HG03442 (cell line): ENCODE results near the gene WEE1.
"Not testable (repeated sequence)": the region's sequence is repeated elsewhere in the genome, so short reads cannot be mapped to it uniquely, and the experiment has no call there.

ENCODE experiments used
- ATAC-seq: cut with Tn5 transposase; IDR thresholded peaks from one replicate; pipeline ENCODE4 v1.9.1; 2021; ENCODE audit warnings: mild to moderate bottlenecking, moderate library complexity; ENCODE audit not compliant: unreplicated experiment

WEE1 gene

GRCh38 chr11:9573052-9573774 lies at the start of gene WEE1:
WEE1 (plus strand) TSS chr11:9573670; CDS start chr11:9573934, 264 bp downstream.
- peak; percentile 81 for ATAC-seq

DNA sequence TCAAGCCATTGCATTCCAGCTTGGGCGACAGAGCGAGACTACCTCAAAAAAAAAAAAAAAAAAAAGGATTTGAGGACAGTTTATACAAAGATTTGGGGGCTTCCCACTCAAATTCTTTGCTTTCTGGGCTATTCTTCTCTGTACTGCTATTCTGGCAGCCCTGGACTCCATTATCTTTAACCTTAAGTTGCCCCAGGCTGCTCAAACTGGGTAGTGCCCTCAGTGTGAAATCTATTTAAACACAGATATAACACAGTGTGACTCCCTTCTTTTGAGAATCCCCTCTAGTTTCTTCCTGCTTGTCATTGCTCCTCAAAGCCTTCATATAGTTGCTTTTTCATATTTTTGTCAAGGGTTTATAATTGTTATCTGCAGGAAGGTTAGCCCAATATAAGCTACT lies 49.5 kb upstream of the WEE1 start:
- no peak for ATAC-seq

- no peak for ATAC-seq
These were observed 48.4 kb upstream of the WEE1 start for GRCh38 chr11:9525116-9525515.

DNA sequence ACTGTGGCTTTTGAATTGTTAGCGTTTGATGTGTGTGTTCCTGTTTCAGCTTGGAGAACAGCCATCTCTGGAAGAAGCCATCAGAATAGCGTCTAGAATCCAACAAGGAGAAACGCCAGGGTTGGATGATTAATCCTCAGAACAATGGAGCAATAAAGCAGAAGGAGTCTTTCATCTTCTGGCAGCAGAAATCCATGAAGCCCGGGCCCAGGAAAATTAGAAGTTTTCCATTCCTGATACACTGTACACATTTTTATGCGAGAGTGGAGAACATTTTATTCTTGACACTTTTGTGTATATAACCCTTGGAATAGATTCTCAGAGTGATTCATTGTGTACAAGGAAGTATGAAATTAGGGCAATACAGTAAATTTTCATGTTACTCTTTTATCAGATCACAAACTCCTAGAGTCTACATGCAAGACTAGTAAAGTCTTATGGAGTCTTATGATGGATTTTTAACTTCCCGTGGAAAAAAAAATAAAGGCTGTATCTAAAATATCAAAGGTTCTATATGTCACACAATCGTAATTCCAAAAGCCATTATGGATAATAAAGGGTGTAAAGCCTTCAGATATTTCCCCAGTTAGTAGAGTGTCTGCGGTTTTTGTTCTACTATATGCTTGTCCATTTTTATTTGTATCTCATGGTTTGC lies 45.9 kb upstream of the WEE1 start:
- no peak for ATAC-seq

DNA sequence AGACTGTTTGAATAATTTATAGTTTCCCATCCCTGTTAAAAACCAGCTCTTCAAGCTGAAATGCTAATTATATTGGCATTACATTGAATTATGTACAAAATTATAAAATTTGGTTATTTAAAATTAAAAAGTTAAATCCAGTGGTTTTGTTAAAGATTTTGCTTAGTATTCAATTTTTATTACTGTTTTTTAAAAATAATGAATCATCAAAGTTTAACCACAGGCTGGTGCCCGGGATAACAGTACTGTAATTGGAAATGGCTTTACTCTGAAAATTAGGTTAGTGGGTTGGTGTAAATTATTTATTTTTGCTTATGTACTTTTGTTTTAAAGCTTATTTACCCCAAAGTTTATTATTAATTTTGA lies 45.4 kb upstream of the WEE1 start:
- no peak for ATAC-seq

GRCh38 chr11:9528573-9529333 lies 44.7 kb upstream of the WEE1 start:
- no peak for ATAC-seq

DNA sequence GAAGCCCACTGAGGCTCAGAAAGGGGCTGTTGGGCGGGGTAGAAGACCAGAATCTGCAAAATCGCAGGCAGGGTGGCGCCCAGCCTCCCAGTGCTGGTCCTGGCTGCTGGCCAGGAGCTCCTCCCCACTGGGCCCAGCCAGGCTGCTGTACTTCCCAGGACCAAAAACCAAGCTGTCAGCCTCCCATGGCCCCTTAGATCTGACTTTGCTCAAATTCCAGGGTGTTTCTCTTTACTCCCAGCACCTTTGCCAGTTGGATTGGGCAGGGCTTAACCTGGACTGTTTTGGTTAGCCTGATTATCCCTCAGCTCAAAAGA lies 44.2 kb upstream of the WEE1 start:
- no peak for ATAC-seq

GRCh38 chr11:9530020-9530621 lies 43.3 kb upstream of the WEE1 start:
- ATAC-seq, result no peak

GRCh38 chr11:9530901-9531625 lies 42.4 kb upstream of the WEE1 start:
- ATAC-seq, result no peak

- no peak for ATAC-seq
These were observed 40.4 kb upstream of the WEE1 start for GRCh38 chr11:9533058-9533457.

DNA sequence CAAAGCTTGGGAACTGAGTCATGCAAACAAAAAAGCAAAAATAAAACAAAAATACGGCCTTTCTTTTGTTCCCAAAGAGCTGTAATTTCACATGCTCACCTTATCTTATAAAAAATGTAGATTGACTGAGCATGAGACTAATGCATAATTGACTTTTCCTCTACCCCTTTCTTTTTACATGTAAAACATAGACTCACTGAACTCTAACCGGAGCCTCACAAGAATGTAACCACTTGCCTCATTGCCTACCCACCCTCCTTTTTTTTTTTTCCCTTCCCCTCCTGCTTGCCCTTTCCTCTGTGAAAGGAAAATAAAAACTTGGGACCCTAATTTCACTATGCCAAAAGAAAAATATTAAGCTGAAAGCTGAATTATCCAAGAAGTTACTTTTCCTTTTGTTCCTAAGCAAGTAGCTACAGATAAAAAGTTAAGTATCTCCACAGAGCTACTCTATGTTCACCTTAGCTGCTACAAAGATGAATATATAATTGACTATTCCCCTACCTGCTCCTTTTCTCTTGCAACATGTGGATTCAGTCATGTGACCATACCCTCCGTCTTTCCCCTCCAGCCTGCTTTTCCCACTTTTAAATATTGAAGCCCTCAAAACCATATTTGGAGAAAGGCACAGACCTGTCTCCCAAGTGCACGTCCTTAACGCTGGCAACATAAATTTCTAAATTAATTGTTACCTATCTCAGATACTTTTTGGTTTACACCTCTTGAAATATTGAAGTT lies 39.6 kb upstream of the WEE1 start:
- ATAC-seq, result no peak

- no peak for ATAC-seq
These were observed 38.2 kb upstream of the WEE1 start for GRCh38 chr11:9535189-9535781.

DNA sequence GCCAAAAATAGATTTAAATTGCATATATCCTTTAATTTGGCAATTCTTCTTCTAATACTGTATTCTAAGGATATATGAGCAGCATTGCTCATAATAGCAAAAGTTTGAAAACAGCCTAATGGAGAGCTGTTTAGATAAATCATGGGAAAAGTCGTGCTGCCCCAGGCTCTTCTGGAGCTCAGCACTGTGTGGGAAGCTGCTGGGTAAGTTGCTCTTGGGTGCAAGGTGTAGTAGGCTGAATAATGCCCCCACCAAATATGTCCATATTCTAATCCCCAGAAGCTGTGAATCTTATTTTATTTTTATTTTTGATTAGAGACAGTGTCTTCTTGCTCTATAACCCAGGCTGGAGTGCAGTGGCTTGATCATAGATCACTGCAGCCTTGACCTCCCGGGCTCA lies 34.9 kb upstream of the WEE1 start:
- no peak for ATAC-seq

- not testable (repeated sequence) for ATAC-seq
These were observed 24.3 kb upstream of the WEE1 start for GRCh38 chr11:9549216-9549615.

GRCh38 chr11:9550191-9550628 lies 23.3 kb upstream of the WEE1 start:
- ATAC-seq, result no peak

- no peak for ATAC-seq
These were observed 12.0 kb upstream of the WEE1 start for GRCh38 chr11:9561279-9561982.

DNA sequence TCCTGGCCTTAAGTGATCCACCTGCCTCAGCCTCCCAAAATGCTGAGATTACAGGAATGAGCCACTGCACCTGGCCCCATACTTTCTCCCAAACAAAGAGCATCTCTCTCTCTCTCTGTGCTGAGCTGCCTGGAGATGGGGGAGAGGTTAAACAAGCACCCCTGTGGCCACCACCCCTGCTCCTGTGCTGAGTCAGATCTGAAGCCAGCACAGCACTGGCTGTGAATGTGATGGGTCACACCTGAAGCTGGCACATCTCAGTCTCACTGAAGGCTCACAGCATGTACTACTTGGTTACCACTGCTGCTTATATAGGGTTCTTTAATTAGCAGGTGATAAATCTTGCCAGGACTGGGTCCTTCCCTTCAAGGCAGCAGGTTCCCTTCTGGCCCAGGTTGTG lies 10.8 kb upstream of the WEE1 start:
- ATAC-seq, result no peak

GRCh38 chr11:9563196-9563730 lies 10.2 kb upstream of the WEE1 start:
- ATAC-seq, result no peak
